K562 (cell line): ENCODE measurements around the gene ADD3.

Experiments used
- CEBPB ChIP-seq: fragments of 450-650 bp; IDR thresholded peaks from 2 replicates; pipeline ENCODE4 v1.6.1; 2016; ENCODE audit warnings: missing genetic modification characterization, missing compliant biosample characterization
- CTCF ChIP-seq, 3 experiments: IDR thresholded peaks in 2 of 3; conservative IDR thresholded peaks in 1 of 3; 2 replicates each; pipeline ENCODE4 v1.5.1; 2011 to 2012; ENCODE audit warnings: low read length in 3 of 3, mild to moderate bottlenecking in 3 of 3, control low read depth in 2 of 3, improper control_type of control experiment in 1 of 3, inconsistent platforms in 1 of 3, low read depth in 1 of 3, mixed read lengths in 1 of 3, moderate library complexity in 1 of 3; ENCODE audit not compliant: insufficient read depth in 2 of 3
- EP300 ChIP-seq: IDR thresholded peaks from 2 replicates; pipeline ENCODE4 v1.6.1; 2012; ENCODE audit warnings: low read length, improper control_type of control experiment
- MYC ChIP-seq, 2 experiments: fragments of 250-450 bp in 1 of 2; sonication (Bioruptor Pico) in 1 of 2; IDR thresholded peaks; 2 replicates each; pipeline versions ENCODE4 v1.5.1 to v1.6.1; 2012 to 2021; ENCODE audit warnings: low read depth in 2 of 2, borderline replicate concordance in 1 of 2, improper control_type of control experiment in 1 of 2, low read length in 1 of 2, mild to moderate bottlenecking in 1 of 2, moderate library complexity in 1 of 2
- SRSF7 ChIP-seq: fragments of 200-400 bp; formaldehyde crosslinking; optimal IDR thresholded peaks from 2 replicates; pipeline ENCODE3; 2017; ENCODE audit warnings: mild to moderate bottlenecking, low read depth, low read length
- STAT5A ChIP-seq: IDR thresholded peaks from 2 replicates; pipeline ENCODE4 v1.6.1; 2012; ENCODE audit warnings: low read length, inconsistent platforms, borderline replicate concordance
- TAF1 ChIP-seq: IDR thresholded peaks from 2 replicates; pipeline ENCODE4 v1.6.1; 2011; ENCODE audit warnings: mild to moderate bottlenecking, low read length, moderate library complexity; ENCODE audit not compliant: insufficient read depth, control insufficient read depth, severe bottlenecking; ENCODE audit errors: extremely low read depth
- ZNF717 ChIP-seq: fragments of 250-450 bp; sonication (Bioruptor Pico); IDR thresholded peaks from 2 replicates; pipeline ENCODE4 v1.5.0; 2021
- TF ChIP-seq, protein P1 (sequence below): fragments of 250-450 bp; sonication (Bioruptor Pico); IDR thresholded peaks from 2 replicates; pipeline ENCODE4 v1.5.0; 2021
- TF ChIP-seq, protein P2 (sequence below): sonication (generic); formaldehyde crosslinking; IDR thresholded peaks from 2 replicates; pipeline ENCODE4 v1.8.1; 2023; ENCODE audit warnings: mild to moderate bottlenecking, missing genetic modification reagents
- TF ChIP-seq, protein P3 (sequence below), 2 experiments: fragments of 450-650 bp; formaldehyde crosslinking in 1 of 2; IDR thresholded peaks; 2 replicates each; pipeline versions ENCODE4 v1.4.0 to v1.6.1; 2014 to 2020; ENCODE audit warnings: mild to moderate bottlenecking in 2 of 2, borderline replicate concordance in 1 of 2, low read depth in 1 of 2
- TF ChIP-seq, protein P4 (sequence below): fragments of 450-650 bp; formaldehyde crosslinking; IDR thresholded peaks from 2 replicates; pipeline ENCODE4 v1.4.0; 2020; ENCODE audit warnings: mild to moderate bottlenecking, mixed read lengths
- TF ChIP-seq, protein P5 (sequence below): fragments of 450-650 bp; IDR thresholded peaks from 2 replicates; pipeline ENCODE4 v1.6.1; 2018; ENCODE audit warnings: mild to moderate bottlenecking, low read depth; ENCODE audit not compliant: partially characterized antibody

DNA sequence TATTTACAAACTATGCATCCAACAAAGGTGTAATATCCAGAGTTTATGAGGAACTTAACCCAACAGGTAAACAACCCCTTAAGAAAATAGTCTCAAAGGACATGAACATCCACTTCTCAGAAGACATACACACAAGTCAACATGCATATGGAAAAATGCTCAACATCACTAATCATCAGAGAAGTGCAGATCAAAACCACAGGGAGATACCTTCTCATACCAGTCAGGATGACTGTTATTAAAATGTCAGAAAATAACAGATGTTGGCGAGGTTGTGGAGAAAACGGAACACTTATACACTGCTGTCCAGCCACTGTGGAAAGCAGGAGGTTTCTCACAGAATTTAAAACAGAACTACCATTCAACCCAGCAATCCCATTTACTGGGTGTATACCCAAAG lies 84.0 kb downstream of the ADD3 start:
- TF ChIP-seq, protein P1, sequence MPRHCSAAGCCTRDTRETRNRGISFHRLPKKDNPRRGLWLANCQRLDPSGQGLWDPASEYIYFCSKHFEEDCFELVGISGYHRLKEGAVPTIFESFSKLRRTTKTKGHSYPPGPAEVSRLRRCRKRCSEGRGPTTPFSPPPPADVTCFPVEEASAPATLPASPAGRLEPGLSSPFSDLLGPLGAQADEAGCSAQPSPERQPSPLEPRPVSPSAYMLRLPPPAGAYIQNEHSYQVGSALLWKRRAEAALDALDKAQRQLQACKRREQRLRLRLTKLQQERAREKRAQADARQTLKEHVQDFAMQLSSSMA (CRISPR knock-in tag) = no peak
- TF ChIP-seq, protein P2, sequence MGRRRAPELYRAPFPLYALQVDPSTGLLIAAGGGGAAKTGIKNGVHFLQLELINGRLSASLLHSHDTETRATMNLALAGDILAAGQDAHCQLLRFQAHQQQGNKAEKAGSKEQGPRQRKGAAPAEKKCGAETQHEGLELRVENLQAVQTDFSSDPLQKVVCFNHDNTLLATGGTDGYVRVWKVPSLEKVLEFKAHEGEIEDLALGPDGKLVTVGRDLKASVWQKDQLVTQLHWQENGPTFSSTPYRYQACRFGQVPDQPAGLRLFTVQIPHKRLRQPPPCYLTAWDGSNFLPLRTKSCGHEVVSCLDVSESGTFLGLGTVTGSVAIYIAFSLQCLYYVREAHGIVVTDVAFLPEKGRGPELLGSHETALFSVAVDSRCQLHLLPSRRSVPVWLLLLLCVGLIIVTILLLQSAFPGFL (CRISPR knock-in tag) = no peak
- TF ChIP-seq TAF1 (no peak), CTCF (IDR thresholded peaks at IDR 0.05 in 2 of 3, conservative IDR thresholded peaks at IDR 0.05 in 1 of 3; ENCODE audit: insufficient read depth in 2 of 3, low read depth in 1 of 3, low read length in 3 of 3) (no peak), MYC (IDR thresholded peaks at IDR 0.05; ENCODE audit: low read depth, low read length) (no peak), MYC (CRISPR knock-in tag; IDR thresholded peaks at IDR 0.05; ENCODE audit: borderline replicate concordance, low read depth) (no peak), EP300 (no peak), STAT5A (no peak), ZNF717 (CRISPR knock-in tag) (no peak), SRSF7 (no peak), CEBPB (tag) (no peak)
- TF ChIP-seq, protein P3, sequence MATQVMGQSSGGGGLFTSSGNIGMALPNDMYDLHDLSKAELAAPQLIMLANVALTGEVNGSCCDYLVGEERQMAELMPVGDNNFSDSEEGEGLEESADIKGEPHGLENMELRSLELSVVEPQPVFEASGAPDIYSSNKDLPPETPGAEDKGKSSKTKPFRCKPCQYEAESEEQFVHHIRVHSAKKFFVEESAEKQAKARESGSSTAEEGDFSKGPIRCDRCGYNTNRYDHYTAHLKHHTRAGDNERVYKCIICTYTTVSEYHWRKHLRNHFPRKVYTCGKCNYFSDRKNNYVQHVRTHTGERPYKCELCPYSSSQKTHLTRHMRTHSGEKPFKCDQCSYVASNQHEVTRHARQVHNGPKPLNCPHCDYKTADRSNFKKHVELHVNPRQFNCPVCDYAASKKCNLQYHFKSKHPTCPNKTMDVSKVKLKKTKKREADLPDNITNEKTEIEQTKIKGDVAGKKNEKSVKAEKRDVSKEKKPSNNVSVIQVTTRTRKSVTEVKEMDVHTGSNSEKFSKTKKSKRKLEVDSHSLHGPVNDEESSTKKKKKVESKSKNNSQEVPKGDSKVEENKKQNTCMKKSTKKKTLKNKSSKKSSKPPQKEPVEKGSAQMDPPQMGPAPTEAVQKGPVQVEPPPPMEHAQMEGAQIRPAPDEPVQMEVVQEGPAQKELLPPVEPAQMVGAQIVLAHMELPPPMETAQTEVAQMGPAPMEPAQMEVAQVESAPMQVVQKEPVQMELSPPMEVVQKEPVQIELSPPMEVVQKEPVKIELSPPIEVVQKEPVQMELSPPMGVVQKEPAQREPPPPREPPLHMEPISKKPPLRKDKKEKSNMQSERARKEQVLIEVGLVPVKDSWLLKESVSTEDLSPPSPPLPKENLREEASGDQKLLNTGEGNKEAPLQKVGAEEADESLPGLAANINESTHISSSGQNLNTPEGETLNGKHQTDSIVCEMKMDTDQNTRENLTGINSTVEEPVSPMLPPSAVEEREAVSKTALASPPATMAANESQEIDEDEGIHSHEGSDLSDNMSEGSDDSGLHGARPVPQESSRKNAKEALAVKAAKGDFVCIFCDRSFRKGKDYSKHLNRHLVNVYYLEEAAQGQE (IDR thresholded peaks at IDR 0.05; ENCODE audit: borderline replicate concordance) = no peak
- TF ChIP-seq, protein P3 (CRISPR knock-in tag; IDR thresholded peaks at IDR 0.05; ENCODE audit: low read depth) = no peak
- TF ChIP-seq, protein P4, sequence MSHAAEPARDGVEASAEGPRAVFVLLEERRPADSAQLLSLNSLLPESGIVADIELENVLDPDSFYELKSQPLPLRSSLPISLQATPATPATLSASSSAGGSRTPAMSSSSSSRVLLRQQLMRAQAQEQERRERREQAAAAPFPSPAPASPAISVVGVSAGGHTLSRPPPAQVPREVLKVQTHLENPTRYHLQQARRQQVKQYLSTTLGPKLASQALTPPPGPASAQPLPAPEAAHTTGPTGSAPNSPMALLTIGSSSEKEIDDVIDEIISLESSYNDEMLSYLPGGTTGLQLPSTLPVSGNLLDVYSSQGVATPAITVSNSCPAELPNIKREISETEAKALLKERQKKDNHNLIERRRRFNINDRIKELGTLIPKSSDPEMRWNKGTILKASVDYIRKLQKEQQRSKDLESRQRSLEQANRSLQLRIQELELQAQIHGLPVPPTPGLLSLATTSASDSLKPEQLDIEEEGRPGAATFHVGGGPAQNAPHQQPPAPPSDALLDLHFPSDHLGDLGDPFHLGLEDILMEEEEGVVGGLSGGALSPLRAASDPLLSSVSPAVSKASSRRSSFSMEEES = no peak
- TF ChIP-seq, protein P5, sequence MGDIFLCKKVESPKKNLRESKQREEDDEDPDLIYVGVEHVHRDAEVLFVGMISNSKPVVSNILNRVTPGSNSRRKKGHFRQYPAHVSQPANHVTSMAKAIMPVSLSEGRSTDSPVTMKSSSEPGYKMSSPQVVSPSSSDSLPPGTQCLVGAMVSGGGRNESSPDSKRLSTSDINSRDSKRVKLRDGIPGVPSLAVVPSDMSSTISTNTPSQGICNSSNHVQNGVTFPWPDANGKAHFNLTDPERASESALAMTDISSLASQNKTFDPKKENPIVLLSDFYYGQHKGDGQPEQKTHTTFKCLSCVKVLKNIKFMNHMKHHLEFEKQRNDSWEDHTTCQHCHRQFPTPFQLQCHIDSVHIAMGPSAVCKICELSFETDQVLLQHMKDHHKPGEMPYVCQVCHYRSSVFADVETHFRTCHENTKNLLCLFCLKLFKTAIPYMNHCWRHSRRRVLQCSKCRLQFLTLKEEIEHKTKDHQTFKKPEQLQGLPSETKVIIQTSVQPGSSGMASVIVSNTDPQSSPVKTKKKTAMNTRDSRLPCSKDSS = no peak
